ENCODE results near the gene RAE1. TPM values are rescaled to one million over a fixed set of nuclear protein-coding genes. Genes with fewer than 3 reads are reported as not detected.

Gene RAE1
- total RNA-seq, 2 donors from 2014 or later, result 4.9 to 9.9 TPM

DNA sequence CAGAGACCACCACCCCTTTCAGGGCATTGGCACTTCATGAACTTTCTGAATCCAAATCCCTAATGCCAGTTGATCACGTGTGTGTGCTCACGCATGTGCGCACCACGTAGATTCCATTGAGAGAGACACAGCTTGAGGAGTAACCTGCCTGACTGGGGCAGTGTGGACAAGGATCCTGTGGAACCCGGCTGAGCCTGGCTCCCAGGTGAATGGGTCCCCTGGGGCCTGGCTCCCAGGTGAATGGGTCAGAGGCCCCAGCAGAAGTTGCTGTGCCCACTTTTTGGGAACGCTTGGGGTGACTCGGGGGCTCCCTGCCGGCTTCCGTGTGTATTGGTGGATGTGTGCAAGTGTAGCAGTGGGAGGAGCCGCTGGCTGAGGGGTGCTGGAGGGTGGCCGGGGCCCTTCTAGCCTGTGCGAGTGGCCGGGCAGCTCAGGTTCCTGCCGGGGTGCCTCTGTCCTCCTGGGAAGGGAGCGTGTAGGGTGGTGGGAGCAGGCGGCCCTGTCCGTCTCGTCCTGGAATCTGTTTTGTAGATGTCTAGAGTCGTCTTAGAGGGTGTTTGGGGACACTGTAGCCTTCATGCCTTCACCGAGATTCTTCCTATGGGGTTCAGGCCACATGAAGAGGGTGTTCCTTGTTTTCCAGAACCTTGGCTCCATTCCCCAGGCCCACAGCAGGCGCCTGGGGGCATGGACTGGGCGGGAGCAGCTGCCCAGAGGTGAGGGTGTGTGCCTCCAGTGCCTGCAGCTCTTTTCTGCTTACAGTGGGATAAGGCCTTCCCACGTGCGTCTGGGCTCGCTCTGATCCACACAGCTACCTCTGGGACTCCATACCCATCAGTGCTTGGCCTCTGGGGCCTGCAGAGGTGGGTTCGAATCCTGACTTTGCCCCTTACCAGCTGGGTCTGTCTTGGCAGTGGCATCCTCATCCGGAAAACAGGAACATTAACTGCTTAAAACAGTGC lies 43.3 kb downstream of the RAE1 start:
- H3K9me3 ChIP-seq, result no peaks in the 10 kb centered on the region
- H3K27me3 ChIP-seq, result no peaks in the 10 kb centered on the region
- WGBS, 2 donors, result 83 to 89% methylated on average over 21 to 24 of the region's 27 CpGs
- ATAC-seq, result no peak
- H3K4me1 ChIP-seq, result peaks cover 41% of the 10 kb centered on the region
- TF ChIP-seq, protein P1, sequence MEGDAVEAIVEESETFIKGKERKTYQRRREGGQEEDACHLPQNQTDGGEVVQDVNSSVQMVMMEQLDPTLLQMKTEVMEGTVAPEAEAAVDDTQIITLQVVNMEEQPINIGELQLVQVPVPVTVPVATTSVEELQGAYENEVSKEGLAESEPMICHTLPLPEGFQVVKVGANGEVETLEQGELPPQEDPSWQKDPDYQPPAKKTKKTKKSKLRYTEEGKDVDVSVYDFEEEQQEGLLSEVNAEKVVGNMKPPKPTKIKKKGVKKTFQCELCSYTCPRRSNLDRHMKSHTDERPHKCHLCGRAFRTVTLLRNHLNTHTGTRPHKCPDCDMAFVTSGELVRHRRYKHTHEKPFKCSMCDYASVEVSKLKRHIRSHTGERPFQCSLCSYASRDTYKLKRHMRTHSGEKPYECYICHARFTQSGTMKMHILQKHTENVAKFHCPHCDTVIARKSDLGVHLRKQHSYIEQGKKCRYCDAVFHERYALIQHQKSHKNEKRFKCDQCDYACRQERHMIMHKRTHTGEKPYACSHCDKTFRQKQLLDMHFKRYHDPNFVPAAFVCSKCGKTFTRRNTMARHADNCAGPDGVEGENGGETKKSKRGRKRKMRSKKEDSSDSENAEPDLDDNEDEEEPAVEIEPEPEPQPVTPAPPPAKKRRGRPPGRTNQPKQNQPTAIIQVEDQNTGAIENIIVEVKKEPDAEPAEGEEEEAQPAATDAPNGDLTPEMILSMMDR (IDR thresholded peaks at IDR 0.05), result no peak
- TF ChIP-seq POLR2A (IDR thresholded peaks at IDR 0.05), result no peak
- H3K4me3 ChIP-seq, result no peak overlapping the region
- DNase-seq, result no peak
- peak overlapping the region in 1 of 4 donors; percentile 69 for H3K27ac ChIP-seq
- H3K36me3 ChIP-seq (replicated peaks in 1 of 2; ENCODE audit: insufficient read depth in 1 of 2, low read depth in 2 of 2), result no peaks in the 10 kb centered on the region
- intact Hi-C loops (cut with DNase I), result no loop called here

DNA sequence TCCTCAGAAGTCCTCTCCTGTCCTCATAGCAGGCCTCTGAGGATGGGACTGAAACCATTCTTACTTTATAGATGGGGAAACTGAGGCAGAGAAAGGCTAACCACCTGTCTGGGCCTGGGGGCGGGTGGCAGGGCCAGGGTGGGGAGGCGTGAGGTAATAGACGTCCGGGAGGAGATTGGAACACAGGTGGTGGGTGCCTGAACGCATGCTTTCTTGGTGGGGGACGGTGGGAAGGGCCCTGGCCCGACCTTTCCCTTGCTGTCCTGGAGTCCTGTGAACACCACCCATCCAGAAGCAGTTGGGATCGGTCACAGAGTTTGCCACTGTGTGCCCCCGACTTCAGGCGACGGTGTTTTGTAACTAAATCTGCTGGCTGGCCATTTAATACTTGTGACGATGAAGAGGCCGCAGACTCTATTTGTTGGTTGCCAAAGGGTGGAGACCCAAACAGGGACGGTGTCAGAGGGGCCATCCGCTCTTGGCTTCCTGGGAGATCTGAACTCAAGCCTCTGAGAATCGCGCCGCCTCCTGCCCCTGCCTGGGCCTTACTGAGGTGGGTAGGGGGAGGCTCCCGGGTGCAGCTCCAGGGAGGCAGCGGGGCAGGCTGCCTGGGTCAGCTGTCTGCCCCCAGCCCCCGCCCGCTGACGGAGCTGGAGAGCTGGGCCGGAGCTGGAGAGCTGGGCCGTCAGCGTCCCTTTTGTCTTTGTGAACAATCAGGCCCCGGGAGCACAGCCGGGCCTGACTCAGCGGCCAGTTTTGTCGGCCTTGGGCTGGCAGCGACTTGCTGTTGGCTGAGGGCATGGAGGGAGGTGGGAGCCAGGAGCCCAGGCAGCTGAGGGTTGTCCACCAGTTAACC lies 44.3 kb downstream of the RAE1 start:
- Histone ChIP-seq H3K36me3 (replicated peaks in 1 of 2; ENCODE audit: insufficient read depth in 1 of 2, low read depth in 2 of 2) (no peaks in the 10 kb centered on the region), H3K27ac (peak overlapping the region in 3 of 4 donors; percentile 25 to 69 (median 37)), H3K4me3 (no peak overlapping the region), H3K4me1 (peaks cover 33% of the 10 kb centered on the region), H3K27me3 (no peaks in the 10 kb centered on the region), H3K9me3 (no peaks in the 10 kb centered on the region)
- 56 to 67% methylated on average over 20 to 31 of the region's 31 CpGs for WGBS, 2 donors
- TF ChIP-seq POLR2A (IDR thresholded peaks at IDR 0.05), result peak in 1 of 3 donors; percentile 22
- TF ChIP-seq, protein P1 (IDR thresholded peaks at IDR 0.05), result no peak
- ATAC-seq (no peak), DNase-seq (peak in 3 of 4 donors; percentile 41 to 87 (median 65))
- intact Hi-C loops (cut with DNase I), result no loop called here

GRCh38 chr20:57396212-57396983 lies 45.3 kb downstream of the RAE1 start:
- no peaks in the 10 kb centered on the region for H3K36me3 ChIP-seq (replicated peaks in 1 of 2; ENCODE audit: insufficient read depth in 1 of 2, low read depth in 2 of 2)

More at GRCh38 chr20:57396212-57396983, 45.3 kb downstream of the RAE1 start:
- 88 to 98% methylated on average over 10 to 16 of the region's 16 CpGs for WGBS, 2 donors
- intact Hi-C loops (cut with DNase I), result no loop called here
- no peak overlapping the region for H3K4me3 ChIP-seq
- H3K4me1 ChIP-seq, result peaks cover 26% of the 10 kb centered on the region
- ATAC-seq, result no peak
- no peaks in the 10 kb centered on the region for H3K27me3 ChIP-seq
- no peak for DNase-seq
- TF ChIP-seq, protein P1 (IDR thresholded peaks at IDR 0.05), result no peak
- no peak for TF ChIP-seq POLR2A (IDR thresholded peaks at IDR 0.05)
- H3K9me3 ChIP-seq, result no peaks in the 10 kb centered on the region
- no peak overlapping the region for H3K27ac ChIP-seq
